NCI-H526 treated with DMSO at 0.1 percent for 48 hours (cell line): ENCODE results near the gene PDGFB.

Source experiments
- DNase-seq: peaks from one replicate; lab custom pipeline; 2025; lab: John Stamatoyannopoulos, UW

Gene PDGFB

DNA sequence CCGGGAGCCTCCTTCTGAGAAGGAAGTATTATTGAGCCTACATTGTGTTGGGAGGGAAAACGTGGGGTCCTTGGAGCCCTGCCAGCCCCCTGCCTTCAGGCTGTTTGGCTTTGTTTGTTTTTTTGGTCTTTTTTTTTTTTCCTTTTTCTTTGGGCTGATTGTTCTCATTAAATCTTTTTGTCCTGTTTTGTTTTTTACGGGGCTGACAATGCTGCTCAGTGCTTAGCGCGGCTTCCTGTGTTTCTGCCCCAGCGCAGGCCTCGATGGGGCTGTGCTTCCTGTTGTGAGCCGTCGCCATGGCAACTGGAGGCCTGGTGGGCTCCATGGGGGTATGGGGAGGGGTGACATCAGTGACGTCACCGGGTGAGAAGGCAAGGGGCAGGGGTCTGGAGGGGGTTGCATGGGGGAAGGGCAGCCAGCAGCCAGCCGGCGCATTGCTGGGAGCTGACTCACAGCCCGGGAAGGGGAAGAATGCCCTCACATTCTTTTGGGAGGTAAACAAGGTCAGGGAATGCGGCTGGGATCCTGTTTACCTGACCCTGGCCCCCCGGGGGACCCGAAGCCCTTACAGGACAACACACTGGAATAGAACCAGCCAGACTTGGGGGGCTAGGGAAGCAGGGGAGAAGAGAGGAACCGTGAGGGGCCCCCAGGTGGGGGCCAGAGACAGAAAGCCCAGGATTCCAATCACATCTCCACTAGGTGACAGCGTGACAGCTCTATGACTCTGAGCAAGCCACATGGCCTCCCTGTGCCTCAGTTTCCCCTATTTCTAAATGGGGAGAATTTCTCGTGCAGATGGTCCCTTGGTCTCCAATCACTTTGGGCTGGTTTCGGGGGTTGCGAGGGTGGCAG, 70.1 kb downstream of the PDGFB start:
- no peak for DNase-seq

DNA sequence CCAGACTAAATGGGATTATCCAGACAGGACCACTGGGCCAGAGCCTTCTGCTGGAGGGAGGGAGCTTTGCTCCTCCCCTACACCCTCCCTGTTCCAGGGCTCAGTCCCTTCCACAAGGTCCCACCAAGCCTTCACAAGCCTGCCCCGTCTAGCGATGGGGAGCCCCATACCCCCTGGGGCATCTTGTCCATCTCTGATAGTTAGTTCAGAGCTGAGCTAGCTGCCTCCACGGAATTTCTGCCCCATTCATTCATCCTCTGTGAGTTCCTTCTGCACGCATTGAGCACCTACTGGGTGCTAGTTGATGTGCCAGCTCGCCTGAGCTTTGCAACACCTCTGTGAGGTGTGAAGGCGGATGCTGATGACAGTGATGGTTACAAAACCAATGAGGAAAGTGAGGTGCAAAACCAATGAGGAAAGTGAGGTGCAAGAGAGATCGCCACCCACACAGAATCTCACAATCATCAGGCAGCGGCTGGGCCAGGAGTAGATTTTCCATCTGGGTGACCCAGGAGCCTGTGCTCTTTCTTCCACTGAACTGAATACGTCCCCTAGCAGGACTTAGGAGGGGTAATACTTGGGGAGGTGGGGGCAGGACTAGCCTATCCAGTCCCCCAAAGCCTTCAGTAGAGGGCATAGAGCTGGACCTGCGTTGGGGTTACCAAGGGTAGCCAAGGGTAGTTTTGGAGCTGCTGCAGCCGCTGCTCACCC, 70.8 kb downstream of the PDGFB start:
- DNase-seq, result no peak
